ENCODE results near the gene CCNE1.

GRCh38 chr19:29837996-29838395, 26.2 kb downstream of the CCNE1 start:
- TF ChIP-seq MAX (IDR thresholded peaks at IDR 0.05): no peak
- TF ChIP-seq MYNN (CRISPR knock-in tag; IDR thresholded peaks at IDR 0.05; ENCODE audit: low read depth): no peak
- no peak for TF ChIP-seq ZNF274 (CRISPR knock-in tag; IDR thresholded peaks at IDR 0.05)
